Measurements from ENCODE around the gene MGMT. TPM values are rescaled to one million over a fixed set of nuclear protein-coding genes. Genes with fewer than 3 reads are reported as not detected.

MGMT gene
- total RNA-seq, 1 experiment from 2014 or later: 21.2 TPM

GRCh38 chr10:129653861-129654260, 186.8 kb downstream of the MGMT start:
- Histone ChIP-seq H4K20me1 (ENCODE audit: insufficient read depth) (no peaks in the 10 kb centered on the region), H3K4me2 (no peak overlapping the region), H3F3A (ENCODE audit: insufficient read depth, low read depth) (no peaks in the 10 kb centered on the region), H3K4me1 (replicated peaks; ENCODE audit: insufficient read depth) (no peaks in the 10 kb centered on the region), H3K27me3 (ENCODE audit: insufficient read depth, low read depth) (no peaks in the 10 kb centered on the region), H3K9me3 (ENCODE audit: insufficient read depth, low read depth) (no peaks in the 10 kb centered on the region), H3K79me2 (ENCODE audit: low read depth) (no peaks in the 10 kb centered on the region), H3K9me2 (ENCODE audit: insufficient read depth) (no peaks in the 10 kb centered on the region), H3K4me3 (no peak overlapping the region), H2AFZ (no peak overlapping the region), H3K36me3 (ENCODE audit: low read depth) (no peaks in the 10 kb centered on the region), H3K27ac (no peak overlapping the region)
- intact Hi-C loops (cut with micrococcal nuclease; ENCODE audit: unreplicated experiment): no loop called here
- ChIA-PET POLR2A (ENCODE audit: unreplicated experiment) (no interaction called here), CTCF (no interaction called here)
- no TSS peak for BruUV-seq (replicated peaks)
- TF ChIP-seq EZH2 (IDR thresholded peaks at IDR 0.05; ENCODE audit: low read depth): no peak
- TF ChIP-seq CTCF (conservative IDR thresholded peaks at IDR 0.05): no peak
- DNase-seq: no peak

- no TSS peak for BruUV-seq (replicated peaks)
- CTCF ChIA-PET: no interaction called here
Observed at GRCh38 chr10:129654461-129654860, 187.4 kb downstream of the MGMT start.

GRCh38 chr10:129655007-129655678, 188.1 kb downstream of the MGMT start:
- Histone ChIP-seq H3K27me3 (ENCODE audit: insufficient read depth, low read depth) (no peaks in the 10 kb centered on the region), H3K27ac (no peak overlapping the region), H2AFZ (no peak overlapping the region), H3K9me2 (ENCODE audit: insufficient read depth) (no peaks in the 10 kb centered on the region), H3K79me2 (ENCODE audit: low read depth) (no peaks in the 10 kb centered on the region), H3K4me3 (no peak overlapping the region), H3K4me1 (replicated peaks; ENCODE audit: insufficient read depth) (no peaks in the 10 kb centered on the region), H3K4me2 (no peak overlapping the region), H3K9me3 (ENCODE audit: insufficient read depth, low read depth) (no peaks in the 10 kb centered on the region), H3K36me3 (ENCODE audit: low read depth) (no peaks in the 10 kb centered on the region), H4K20me1 (ENCODE audit: insufficient read depth) (no peaks in the 10 kb centered on the region), H3F3A (ENCODE audit: insufficient read depth, low read depth) (no peaks in the 10 kb centered on the region)
- no TSS peak for BruUV-seq (replicated peaks)
- no peak for DNase-seq
- TF ChIP-seq EZH2 (IDR thresholded peaks at IDR 0.05; ENCODE audit: low read depth) (no peak), CTCF (conservative IDR thresholded peaks at IDR 0.05) (no peak)
- ChIA-PET POLR2A (ENCODE audit: unreplicated experiment) (no interaction called here), CTCF (no interaction called here)
- intact Hi-C loops (cut with micrococcal nuclease; ENCODE audit: unreplicated experiment): no loop called here

More at GRCh38 chr10:129654461-129654860, 187.4 kb downstream of the MGMT start:
- Histone ChIP-seq H4K20me1 (ENCODE audit: insufficient read depth) (no peaks in the 10 kb centered on the region), H3K9me3 (ENCODE audit: insufficient read depth, low read depth) (no peaks in the 10 kb centered on the region), H2AFZ (no peak overlapping the region), H3K79me2 (ENCODE audit: low read depth) (no peaks in the 10 kb centered on the region), H3K4me3 (no peak overlapping the region), H3K9me2 (ENCODE audit: insufficient read depth) (no peaks in the 10 kb centered on the region), H3F3A (ENCODE audit: insufficient read depth, low read depth) (no peaks in the 10 kb centered on the region), H3K4me2 (no peak overlapping the region), H3K27me3 (ENCODE audit: insufficient read depth, low read depth) (no peaks in the 10 kb centered on the region), H3K27ac (no peak overlapping the region), H3K36me3 (ENCODE audit: low read depth) (no peaks in the 10 kb centered on the region), H3K4me1 (replicated peaks; ENCODE audit: insufficient read depth) (no peaks in the 10 kb centered on the region)
- TF ChIP-seq CTCF (conservative IDR thresholded peaks at IDR 0.05): no peak
- no peak for TF ChIP-seq EZH2 (IDR thresholded peaks at IDR 0.05; ENCODE audit: low read depth)
- intact Hi-C loops (cut with micrococcal nuclease; ENCODE audit: unreplicated experiment): no loop called here
- POLR2A ChIA-PET (ENCODE audit: unreplicated experiment): no interaction called here
- no peak for DNase-seq

All from PC-9 (cell line).